HG02763 (cell line): ENCODE measurements around the gene SKP2.
"Not testable (repeated sequence)": the region's sequence is repeated elsewhere in the genome, so short reads cannot be mapped to it uniquely, and the experiment has no call there.

Experiments used
- ATAC-seq: cut with Tn5 transposase; IDR thresholded peaks from one replicate; pipeline ENCODE4 v1.9.1; 2021; ENCODE audit warnings: mild to moderate bottlenecking, moderate library complexity; ENCODE audit not compliant: unreplicated experiment

The SKP2 gene

GRCh38 chr5:36198281-36198680 is 46.4 kb downstream of the SKP2 start:
- ATAC-seq = no peak

- ATAC-seq = not testable (repeated sequence)
These were observed 46.9 kb downstream of the SKP2 start for GRCh38 chr5:36198783-36199182.

GRCh38 chr5:36199620-36200019 is 47.7 kb downstream of the SKP2 start:
- ATAC-seq = no peak

GRCh38 chr5:36200513-36200912 is 48.6 kb downstream of the SKP2 start:
- ATAC-seq = no peak

- ATAC-seq = no peak
These were observed 50.6 kb downstream of the SKP2 start for GRCh38 chr5:36202521-36202961.

- no peak for ATAC-seq
These were observed 53.4 kb downstream of the SKP2 start for GRCh38 chr5:36205329-36205728.

- no peak for ATAC-seq
These were observed 55.0 kb downstream of the SKP2 start for GRCh38 chr5:36206913-36207312.

GRCh38 chr5:36208786-36209185 is 56.9 kb downstream of the SKP2 start:
- ATAC-seq = no peak

- no peak for ATAC-seq
These were observed 57.8 kb downstream of the SKP2 start for GRCh38 chr5:36209664-36210063.

GRCh38 chr5:36214436-36214835 is 62.5 kb downstream of the SKP2 start:
- ATAC-seq = no peak

GRCh38 chr5:36215910-36216309 is 64.0 kb downstream of the SKP2 start:
- ATAC-seq = no peak

GRCh38 chr5:36217567-36217966 is 65.7 kb downstream of the SKP2 start:
- no peak for ATAC-seq

GRCh38 chr5:36217988-36218387 is 66.1 kb downstream of the SKP2 start:
- no peak for ATAC-seq

GRCh38 chr5:36222620-36223019 is 70.7 kb downstream of the SKP2 start:
- ATAC-seq = no peak

- no peak for ATAC-seq
These were observed 75.1 kb downstream of the SKP2 start for GRCh38 chr5:36227046-36227445.

- ATAC-seq = no peak
These were observed 76.6 kb downstream of the SKP2 start for GRCh38 chr5:36228505-36228904.

- no peak for ATAC-seq
These were observed 78.4 kb downstream of the SKP2 start for GRCh38 chr5:36230151-36230790.

GRCh38 chr5:36232533-36232932 is 80.6 kb downstream of the SKP2 start:
- no peak for ATAC-seq
